ENCODE measurements around the gene IFI27L2. TPM values are rescaled to one million over a fixed set of nuclear protein-coding genes. Genes with fewer than 3 reads are reported as not detected.

IFI27L2 gene
- total RNA-seq, 4 donors from 2014 or later: 32.8 to 108 (median 74.6) TPM; not detected in 1

GRCh38 chr14:94117856-94118255, 11.5 kb downstream of the IFI27L2 start:
- peaks cover 3 to 27% (median 21%) of the 10 kb centered on the region in 4 donors for H3K4me1 ChIP-seq
- no peaks in the 10 kb centered on the region for H3K27me3 ChIP-seq
- DNase-seq: no peak
- WGBS, 2 donors (ENCODE audit: low coverage in 1 of 2): 80% methylated on average over 9 of the region's 9 CpGs; no CpG with 5 or more reads in 1 of the 2 donors
- H3K27ac ChIP-seq: no peak overlapping the region
- no peak overlapping the region for H3K4me3 ChIP-seq
- no peak for TF ChIP-seq EP300 (IDR thresholded peaks at IDR 0.05; ENCODE audit: low read depth)
- in situ Hi-C loops (cut with MboI; ENCODE audit: low pct_ligation_motif_present in 1 of 4, low pct_unique_long_range_greater_than_20kb in 1 of 4, low sequenced_read_pairs in 3 of 4) (no loop called here), intact Hi-C loops (cut with DNase I; ENCODE audit: low total_unique reads) (no loop called here)
- H3K36me3 ChIP-seq: no peaks in the 10 kb centered on the region
- peaks cover 0 to 6% of the 10 kb centered on the region in 2 donors for H3K9me3 ChIP-seq

DNA sequence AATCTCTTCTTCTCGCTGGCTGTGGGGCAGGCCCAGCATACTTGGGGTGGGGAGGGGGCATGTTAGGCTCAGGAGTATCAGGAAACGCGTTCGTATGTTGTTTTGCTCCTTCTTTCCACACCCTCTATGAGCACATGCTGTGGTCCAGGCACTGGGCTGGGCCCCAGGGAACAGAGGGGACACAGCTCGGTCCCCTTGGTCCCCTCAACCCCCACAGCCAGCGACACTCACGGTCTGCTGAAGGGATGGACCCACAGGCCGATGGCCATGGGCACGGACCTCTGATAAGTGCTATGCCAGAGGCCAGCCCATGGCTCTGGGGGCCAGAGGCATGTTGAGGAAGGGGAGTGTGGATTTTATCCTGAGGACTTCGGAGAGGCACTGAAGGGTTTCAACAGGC, 12.7 kb downstream of the IFI27L2 start:
- Histone ChIP-seq H3K9me3 (peaks cover 0 to 6% of the 10 kb centered on the region in 2 donors), H3K36me3 (no peaks in the 10 kb centered on the region), H3K4me3 (no peak overlapping the region), H3K27me3 (no peaks in the 10 kb centered on the region), H3K27ac (no peak overlapping the region), H3K4me1 (peaks cover 3 to 39% (median 31%) of the 10 kb centered on the region in 4 donors)
- TF ChIP-seq POLR2AphosphoS5 (IDR thresholded peaks at IDR 0.05) (no peak), POLR2A (IDR thresholded peaks at IDR 0.05) (no peak), EP300 (IDR thresholded peaks at IDR 0.05; ENCODE audit: low read depth) (no peak)
- TF ChIP-seq, protein P1, sequence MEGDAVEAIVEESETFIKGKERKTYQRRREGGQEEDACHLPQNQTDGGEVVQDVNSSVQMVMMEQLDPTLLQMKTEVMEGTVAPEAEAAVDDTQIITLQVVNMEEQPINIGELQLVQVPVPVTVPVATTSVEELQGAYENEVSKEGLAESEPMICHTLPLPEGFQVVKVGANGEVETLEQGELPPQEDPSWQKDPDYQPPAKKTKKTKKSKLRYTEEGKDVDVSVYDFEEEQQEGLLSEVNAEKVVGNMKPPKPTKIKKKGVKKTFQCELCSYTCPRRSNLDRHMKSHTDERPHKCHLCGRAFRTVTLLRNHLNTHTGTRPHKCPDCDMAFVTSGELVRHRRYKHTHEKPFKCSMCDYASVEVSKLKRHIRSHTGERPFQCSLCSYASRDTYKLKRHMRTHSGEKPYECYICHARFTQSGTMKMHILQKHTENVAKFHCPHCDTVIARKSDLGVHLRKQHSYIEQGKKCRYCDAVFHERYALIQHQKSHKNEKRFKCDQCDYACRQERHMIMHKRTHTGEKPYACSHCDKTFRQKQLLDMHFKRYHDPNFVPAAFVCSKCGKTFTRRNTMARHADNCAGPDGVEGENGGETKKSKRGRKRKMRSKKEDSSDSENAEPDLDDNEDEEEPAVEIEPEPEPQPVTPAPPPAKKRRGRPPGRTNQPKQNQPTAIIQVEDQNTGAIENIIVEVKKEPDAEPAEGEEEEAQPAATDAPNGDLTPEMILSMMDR (IDR thresholded peaks at IDR 0.05): no peak
- WGBS, 2 donors (ENCODE audit: low coverage in 1 of 2): 84% methylated on average over 10 of the region's 10 CpGs; no CpG with 5 or more reads in 1 of the 2 donors
- no peak for DNase-seq
- in situ Hi-C loops (cut with MboI; ENCODE audit: low pct_ligation_motif_present in 1 of 4, low pct_unique_long_range_greater_than_20kb in 1 of 4, low sequenced_read_pairs in 3 of 4): no loop called here
- intact Hi-C loops (cut with DNase I; ENCODE audit: low total_unique reads): no loop called here

GRCh38 chr14:94115631-94116030, 13.8 kb downstream of the IFI27L2 start:
- Histone ChIP-seq H3K4me1 (peaks cover 3 to 48% (median 35%) of the 10 kb centered on the region in 4 donors), H3K36me3 (no peaks in the 10 kb centered on the region), H3K4me3 (no peak overlapping the region), H3K27ac (peak overlapping the region in 3 of 4 donors; percentile 84 to 92 (median 86)), H3K27me3 (no peaks in the 10 kb centered on the region), H3K9me3 (peaks cover 0 to 6% of the 10 kb centered on the region in 2 donors)
- WGBS, 2 donors (ENCODE audit: low coverage in 1 of 2): 40 to 83% methylated on average over 1 to 15 of the region's 15 CpGs
- intact Hi-C loops (cut with DNase I; ENCODE audit: low total_unique reads) (no loop called here), in situ Hi-C loops (cut with MboI; ENCODE audit: low pct_ligation_motif_present in 1 of 4, low pct_unique_long_range_greater_than_20kb in 1 of 4, low sequenced_read_pairs in 3 of 4) (no loop called here)
- no peak for DNase-seq
- no peak for TF ChIP-seq POLR2A (IDR thresholded peaks at IDR 0.05)
- TF ChIP-seq EP300 (IDR thresholded peaks at IDR 0.05; ENCODE audit: low read depth): no peak
- TF ChIP-seq POLR2AphosphoS5 (IDR thresholded peaks at IDR 0.05): no peak
- TF ChIP-seq, protein P1 (IDR thresholded peaks at IDR 0.05): no peak

GRCh38 chr14:94115058-94115591, 14.3 kb downstream of the IFI27L2 start:
- Histone ChIP-seq H3K27ac (peak overlapping the region; percentile 83 to 92 (median 85)), H3K9me3 (peaks cover 0 to 6% of the 10 kb centered on the region in 2 donors), H3K4me3 (no peak overlapping the region), H3K27me3 (no peaks in the 10 kb centered on the region), H3K4me1 (peaks cover 3 to 53% (median 35%) of the 10 kb centered on the region in 4 donors), H3K36me3 (no peaks in the 10 kb centered on the region)
- TF ChIP-seq POLR2A (IDR thresholded peaks at IDR 0.05) (peak; percentile 35), POLR2AphosphoS5 (IDR thresholded peaks at IDR 0.05) (no peak)
- intact Hi-C loops (cut with DNase I; ENCODE audit: low total_unique reads): no loop called here
- in situ Hi-C loops (cut with MboI; ENCODE audit: low pct_ligation_motif_present in 1 of 4, low pct_unique_long_range_greater_than_20kb in 1 of 4, low sequenced_read_pairs in 3 of 4): no loop called here
- WGBS, 2 donors (ENCODE audit: low coverage in 1 of 2): 16% methylated on average over 4 of the region's 4 CpGs; no CpG with 5 or more reads in 1 of the 2 donors
- DNase-seq: peak; percentile 47

DNA sequence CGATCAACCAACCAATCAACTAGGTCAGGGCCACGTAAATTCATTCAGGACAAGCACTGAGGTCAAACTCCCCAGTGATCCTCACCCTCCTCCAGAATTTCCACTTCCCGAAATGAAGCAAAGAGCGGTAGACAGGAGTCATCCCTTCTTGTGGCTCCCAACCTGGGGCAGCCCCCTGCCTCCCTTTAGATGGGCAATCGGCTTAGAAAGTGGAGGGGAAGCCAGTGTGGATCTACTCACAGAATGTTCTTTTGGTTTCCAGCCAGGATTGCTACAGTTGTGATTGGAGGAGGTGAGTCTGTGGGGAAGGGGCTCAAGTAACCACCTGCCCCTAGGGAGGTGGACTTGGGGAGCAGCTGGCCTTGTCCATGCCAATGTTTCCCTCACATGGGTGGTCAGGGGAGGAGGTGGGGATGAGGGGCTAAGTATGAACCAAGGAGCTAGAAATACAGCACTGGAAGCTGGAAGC, 14.8 kb downstream of the IFI27L2 start:
- intact Hi-C loops (cut with DNase I; ENCODE audit: low total_unique reads) (no loop called here), in situ Hi-C loops (cut with MboI; ENCODE audit: low pct_ligation_motif_present in 1 of 4, low pct_unique_long_range_greater_than_20kb in 1 of 4, low sequenced_read_pairs in 3 of 4) (no loop called here)
- H3K9me3 ChIP-seq: peaks cover 0 to 6% of the 10 kb centered on the region in 2 donors
- peak overlapping the region; percentile 83 to 92 (median 85) for H3K27ac ChIP-seq
- H3K4me1 ChIP-seq: peaks cover 3 to 58% (median 35%) of the 10 kb centered on the region in 4 donors
- H3K4me3 ChIP-seq: no peak overlapping the region
- 79% methylated on average over 5 of the region's 5 CpGs; no CpG with 5 or more reads in 1 of the 2 donors for WGBS, 2 donors (ENCODE audit: low coverage in 1 of 2)
- TF ChIP-seq POLR2AphosphoS5 (IDR thresholded peaks at IDR 0.05) (no peak), POLR2A (IDR thresholded peaks at IDR 0.05) (no peak), EP300 (IDR thresholded peaks at IDR 0.05; ENCODE audit: low read depth) (no peak)
- TF ChIP-seq, protein P1 (IDR thresholded peaks at IDR 0.05): no peak
- H3K27me3 ChIP-seq: no peaks in the 10 kb centered on the region
- H3K36me3 ChIP-seq: no peaks in the 10 kb centered on the region
- no peak for DNase-seq

All from transverse colon (tissue), 4 donors.